Daoy (cell line): Measurements from ENCODE around the gene PCDHA11. TPM values are rescaled to one million over a fixed set of nuclear protein-coding genes. Genes with fewer than 3 reads are reported as not detected.
"Not testable (repeated sequence)": the region's sequence is repeated elsewhere in the genome, so short reads cannot be mapped to it uniquely, and the experiment has no call there.

Experiments
- DNase-seq: peaks from one replicate; pipeline ENCODE4 v3.0.0-alpha.2; 2015; ENCODE audit warnings: low read depth
- total RNA-seq: library from RNA; depleted of rRNA; stranded (reverse); fragments of >200 nt; shearing (Covaris generic); gene quantifications from 2 replicates; pipeline ENCODE4 v1.2.3, GENCODE V29; 2014

Gene PCDHA11
- total RNA-seq, 1 experiment from 2014 or later = 2.0 TPM

DNA sequence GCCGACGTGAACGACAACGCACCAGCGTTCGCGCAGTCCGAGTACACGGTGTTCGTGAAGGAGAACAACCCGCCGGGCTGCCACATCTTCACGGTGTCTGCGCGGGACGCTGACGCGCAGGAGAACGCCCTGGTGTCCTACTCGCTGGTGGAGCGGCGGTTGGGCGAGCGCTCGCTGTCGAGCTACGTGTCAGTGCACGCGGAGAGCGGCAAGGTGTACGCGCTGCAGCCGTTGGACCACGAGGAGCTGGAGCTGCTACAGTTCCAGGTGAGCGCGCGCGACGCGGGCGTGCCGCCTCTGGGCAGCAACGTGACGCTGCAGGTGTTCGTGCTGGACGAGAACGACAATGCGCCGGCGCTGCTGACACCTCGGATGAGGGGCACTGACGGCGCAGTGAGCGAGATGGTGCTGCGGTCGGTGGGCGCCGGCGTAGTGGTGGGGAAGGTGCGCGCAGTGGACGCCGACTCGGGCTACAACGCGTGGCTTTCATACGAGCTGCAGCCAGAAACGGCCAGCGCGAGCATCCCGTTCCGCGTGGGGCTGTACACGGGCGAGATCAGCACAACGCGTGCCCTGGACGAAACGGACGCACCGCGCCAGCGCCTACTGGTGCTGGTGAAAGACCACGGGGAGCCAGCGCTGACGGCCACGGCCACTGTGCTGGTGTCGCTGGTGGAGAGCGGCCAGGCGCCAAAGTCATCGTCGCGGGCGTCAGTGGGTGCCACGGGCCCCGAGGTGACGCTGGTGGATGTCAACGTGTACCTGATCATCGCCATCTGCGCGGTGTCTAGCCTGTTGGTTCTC, 18.7 kb upstream of the PCDHA11 start:
- not testable (repeated sequence) for DNase-seq

DNA sequence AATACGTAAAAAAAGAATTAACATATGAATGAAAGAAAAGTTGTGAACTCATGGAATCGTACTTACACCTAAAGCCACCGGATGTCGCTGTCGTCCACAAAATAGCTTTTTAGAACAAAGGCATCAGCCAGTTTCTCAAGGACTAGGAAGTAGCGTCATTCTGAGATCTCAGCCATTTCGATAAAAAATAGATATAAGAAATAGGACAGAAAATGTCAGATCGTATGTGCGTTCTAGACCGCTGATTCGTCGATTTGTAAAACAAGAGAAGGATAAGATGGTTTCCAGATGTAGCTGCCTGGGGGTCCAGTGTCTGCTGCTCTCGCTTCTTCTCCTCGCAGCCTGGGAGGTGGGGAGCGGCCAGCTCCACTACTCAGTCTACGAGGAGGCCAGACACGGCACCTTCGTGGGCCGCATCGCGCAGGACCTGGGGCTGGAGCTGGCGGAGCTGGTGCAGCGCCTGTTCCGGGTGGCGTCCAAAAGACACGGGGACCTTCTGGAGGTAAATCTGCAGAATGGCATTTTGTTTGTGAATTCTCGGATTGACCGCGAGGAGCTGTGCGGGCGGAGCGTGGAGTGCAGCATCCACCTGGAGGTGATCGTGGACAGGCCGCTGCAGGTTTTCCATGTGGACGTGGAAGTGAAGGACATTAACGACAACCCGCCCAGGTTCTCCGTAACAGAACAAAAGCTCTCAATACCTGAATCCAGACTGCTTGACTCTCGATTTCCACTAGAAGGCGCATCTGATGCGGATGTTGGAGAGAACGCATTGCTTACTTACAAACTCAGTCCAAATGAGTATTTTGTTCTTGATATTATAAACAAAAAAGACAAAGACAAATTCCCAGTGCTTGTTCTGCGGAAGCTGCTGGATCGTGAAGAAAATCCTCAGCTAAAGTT, 12.7 kb upstream of the PCDHA11 start, which contains the start of gene PCDHA10:
TSS of gene PCDHA10 (plus strand) at position 126 of the 903 bp plus-strand sequence. CDS start at position 278, 152 bp downstream.
- DNase-seq = peak; percentile 73

DNA sequence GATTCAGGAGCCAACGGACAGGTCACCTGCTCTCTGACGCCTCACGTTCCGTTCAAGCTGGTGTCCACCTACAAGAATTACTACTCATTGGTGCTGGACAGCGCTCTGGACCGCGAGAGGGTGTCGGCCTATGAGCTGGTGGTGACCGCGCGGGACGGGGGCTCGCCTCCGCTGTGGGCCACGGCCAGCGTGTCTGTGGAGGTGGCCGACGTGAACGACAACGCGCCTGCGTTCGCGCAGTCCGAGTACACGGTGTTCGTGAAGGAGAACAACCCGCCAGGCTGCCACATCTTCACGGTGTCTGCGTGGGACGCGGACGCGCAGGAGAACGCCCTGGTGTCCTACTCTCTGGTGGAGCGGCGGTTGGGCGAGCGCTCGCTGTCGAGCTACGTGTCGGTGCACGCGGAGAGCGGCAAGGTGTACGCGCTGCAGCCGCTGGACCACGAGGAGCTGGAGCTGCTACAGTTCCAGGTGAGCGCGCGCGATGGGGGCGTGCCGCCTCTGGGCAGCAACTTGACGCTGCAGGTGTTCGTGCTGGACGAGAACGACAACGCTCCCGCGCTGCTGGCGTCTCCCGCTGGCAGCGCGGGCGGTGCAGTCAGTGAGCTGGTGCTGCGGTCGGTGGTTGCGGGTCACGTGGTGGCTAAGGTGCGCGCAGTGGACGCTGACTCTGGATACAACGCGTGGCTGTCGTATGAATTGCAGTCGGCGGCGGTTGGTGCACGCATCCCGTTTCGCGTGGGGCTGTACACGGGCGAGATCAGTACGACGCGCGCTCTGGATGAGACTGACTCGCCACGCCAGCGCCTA, 11.4 kb upstream of the PCDHA11 start:
- no peak for DNase-seq

DNA sequence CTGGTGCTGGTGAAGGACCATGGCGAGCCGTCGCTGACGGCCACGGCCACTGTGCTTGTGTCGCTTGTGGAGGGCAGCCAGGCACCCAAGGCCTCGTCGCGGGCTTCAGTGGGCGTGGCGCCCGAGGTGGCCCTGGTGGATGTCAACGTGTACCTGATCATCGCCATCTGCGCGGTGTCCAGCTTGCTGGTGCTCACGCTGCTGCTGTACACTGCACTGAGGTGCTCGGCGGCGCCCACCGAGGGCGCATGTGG, 10.8 kb upstream of the PCDHA11 start:
- no peak for DNase-seq

DNA sequence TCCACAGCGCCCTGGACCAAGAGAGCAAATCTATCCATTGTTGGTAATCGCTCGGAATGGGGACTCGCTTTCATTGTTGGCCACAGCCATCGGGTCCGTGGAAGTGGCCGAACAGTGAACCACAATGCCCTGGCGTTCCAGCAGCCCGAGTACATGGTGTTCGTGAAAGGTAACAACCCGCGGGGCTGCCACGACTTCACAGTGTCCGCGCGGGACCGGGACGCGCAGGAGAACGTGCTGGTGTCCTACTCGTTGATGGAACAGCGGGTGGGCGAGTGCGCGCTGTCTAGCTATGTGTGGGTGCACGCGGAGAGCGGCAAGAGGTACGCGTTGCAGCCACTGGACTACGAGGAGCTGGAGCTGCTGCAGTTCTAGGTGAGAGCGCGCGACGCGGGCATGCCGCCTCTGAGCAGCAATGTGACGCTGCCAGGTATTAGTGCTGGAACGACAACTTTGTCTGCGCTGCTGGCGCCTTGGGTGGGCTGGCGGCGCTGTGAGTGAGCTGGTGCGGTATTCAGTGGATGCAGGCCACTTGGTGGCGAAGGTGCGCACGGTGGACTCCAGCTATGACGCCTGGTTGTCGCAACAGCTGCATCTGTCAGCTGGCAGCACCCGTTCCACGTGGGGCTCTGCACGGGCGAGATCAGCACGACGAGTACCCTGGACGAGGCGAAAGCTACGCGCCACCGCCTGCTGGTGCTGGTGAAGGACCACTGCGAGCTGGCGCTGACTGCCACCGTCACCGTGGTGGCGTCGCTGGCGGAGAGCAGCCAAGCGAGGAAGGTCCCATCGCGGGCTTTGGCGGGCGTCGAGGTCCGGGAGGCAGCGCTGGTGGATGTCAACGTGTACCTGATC, 6.1 kb upstream of the PCDHA11 start:
- no peak for DNase-seq

DNA sequence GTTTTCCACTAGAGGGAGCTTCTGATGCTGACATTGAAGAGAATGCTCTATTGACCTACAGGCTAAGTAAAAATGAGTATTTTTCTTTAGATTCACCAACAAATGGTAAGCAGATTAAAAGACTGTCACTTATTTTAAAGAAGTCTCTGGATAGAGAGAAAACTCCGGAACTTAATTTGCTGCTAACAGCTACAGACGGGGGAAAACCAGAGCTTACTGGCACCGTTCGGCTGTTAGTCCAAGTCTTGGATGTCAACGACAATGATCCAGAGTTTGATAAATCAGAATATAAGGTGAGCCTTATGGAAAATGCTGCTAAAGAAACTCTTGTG, 764 bp downstream of the PCDHA11 start:
- DNase-seq = no peak

DNA sequence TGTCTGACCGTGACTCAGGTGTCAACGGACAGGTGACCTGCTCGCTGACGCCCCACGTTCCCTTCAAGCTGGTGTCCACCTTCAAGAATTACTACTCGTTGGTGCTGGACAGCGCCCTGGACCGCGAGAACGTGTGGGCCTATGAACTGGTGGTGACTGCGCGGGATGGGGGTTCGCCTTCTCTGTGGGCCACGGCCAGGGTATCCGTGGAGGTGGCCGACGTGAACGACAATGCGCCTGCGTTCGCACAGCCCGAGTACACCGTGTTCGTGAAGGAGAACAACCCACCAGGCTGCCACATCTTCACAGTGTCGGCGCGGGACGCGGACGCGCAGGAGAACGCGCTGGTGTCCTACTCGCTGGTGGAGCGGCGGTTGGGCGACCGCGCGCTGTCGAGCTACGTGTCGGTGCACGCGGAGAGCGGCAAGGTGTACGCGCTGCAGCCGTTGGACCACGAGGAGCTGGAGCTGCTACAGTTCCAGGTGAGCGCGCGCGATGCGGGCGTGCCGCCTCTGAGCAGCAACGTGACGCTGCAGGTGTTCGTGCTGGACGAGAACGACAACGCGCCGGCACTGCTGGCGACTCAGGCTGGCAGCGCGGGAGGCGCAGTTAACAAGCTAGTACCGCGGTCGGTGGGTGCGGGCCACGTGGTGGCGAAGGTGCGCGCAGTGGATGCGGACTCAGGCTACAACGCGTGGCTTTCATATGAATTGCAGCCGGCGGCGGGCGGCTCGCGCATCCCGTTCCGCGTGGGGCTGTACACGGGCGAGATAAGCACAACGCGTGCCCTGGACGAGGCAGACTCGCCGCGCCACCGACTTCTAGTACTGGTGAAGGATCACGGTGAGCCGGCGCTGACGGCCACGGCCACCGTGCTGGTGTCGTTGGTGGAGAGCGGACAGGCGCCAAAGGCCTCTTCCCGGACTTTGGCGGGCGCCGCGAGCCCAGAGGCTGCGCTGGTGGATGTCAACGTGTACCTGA, 1.8 kb downstream of the PCDHA11 start:
- DNase-seq = no peak

DNA sequence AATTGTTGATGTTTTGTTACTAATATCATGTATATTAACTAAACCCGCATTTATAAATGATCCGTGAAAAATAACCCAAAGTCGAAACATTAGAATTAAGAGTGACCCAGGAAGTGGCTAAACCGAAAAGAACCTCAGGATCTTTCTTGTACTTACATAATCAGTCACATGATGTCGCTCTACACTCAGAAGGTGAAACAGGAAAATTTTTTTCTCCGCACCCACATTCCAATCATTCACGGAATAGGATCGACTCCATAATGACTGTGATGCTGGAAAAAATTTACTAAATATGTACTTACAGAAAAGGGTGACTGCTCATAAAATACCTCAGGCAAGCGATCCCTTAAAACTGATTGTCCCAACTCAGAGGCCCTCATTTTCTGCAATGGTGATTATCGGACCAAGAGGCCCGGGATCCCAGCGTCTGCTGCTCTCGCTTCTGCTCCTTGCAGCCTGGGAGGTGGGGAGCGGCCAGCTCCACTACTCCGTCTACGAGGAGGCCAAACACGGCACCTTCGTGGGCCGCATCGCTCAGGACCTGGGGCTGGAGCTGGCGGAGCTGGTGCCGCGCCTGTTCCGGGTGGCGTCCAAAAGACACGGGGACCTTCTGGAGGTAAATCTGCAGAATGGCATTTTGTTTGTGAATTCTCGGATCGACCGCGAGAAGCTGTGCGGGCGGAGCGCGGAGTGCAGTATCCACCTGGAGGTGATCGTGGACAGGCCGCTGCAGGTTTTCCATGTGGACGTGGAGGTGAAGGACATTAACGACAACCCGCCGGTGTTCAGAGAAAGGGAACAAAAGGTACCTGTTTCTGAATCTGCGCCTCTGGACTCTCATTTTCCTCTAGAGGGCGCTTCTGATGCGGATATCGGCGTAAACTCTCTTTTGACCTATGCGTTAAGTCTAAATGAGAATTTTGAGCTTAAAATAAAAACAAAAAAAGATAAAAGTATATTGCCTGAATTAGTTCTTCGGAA, 6.6 kb downstream of the PCDHA11 start, which contains the start of gene PCDHA12:
TSS of gene PCDHA12 (plus strand) at position 224 of the 981 bp plus-strand sequence. CDS start at position 389, 165 bp downstream.
- DNase-seq = no peak

DNA sequence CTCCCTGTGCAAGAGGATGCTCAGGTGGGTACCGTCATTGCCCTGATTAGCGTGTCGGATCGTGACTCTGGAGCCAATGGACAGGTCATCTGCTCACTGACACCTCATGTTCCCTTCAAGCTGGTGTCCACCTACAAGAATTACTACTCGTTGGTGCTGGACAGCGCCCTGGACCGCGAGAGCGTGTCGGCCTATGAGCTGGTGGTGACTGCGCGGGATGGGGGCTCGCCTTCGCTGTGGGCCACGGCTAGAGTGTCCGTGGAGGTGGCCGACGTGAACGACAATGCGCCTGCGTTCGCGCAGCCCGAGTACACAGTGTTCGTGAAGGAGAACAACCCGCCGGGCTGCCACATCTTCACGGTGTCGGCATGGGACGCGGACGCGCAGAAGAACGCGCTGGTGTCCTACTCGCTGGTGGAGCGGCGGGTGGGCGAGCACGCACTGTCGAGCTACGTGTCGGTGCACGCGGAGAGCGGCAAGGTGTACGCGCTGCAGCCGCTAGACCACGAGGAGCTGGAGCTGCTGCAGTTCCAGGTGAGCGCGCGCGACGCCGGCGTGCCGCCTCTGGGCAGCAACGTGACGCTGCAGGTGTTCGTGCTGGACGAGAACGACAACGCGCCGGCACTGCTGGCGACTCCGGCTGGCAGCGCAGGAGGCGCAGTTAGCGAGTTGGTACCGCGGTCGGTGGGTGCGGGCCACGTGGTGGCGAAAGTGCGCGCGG, 7.9 kb downstream of the PCDHA11 start:
- not testable (repeated sequence) for DNase-seq

DNA sequence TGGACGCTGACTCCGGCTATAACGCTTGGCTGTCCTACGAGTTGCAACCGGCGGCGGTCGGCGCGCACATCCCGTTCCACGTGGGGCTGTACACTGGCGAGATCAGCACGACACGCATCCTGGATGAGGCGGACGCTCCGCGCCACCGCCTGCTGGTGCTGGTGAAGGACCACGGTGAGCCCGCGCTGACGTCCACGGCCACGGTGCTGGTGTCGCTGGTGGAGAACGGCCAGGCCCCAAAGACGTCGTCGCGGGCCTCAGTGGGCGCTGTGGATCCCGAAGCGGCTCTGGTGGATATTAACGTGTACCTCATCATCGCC, 8.5 kb downstream of the PCDHA11 start:
- DNase-seq = no peak

DNA sequence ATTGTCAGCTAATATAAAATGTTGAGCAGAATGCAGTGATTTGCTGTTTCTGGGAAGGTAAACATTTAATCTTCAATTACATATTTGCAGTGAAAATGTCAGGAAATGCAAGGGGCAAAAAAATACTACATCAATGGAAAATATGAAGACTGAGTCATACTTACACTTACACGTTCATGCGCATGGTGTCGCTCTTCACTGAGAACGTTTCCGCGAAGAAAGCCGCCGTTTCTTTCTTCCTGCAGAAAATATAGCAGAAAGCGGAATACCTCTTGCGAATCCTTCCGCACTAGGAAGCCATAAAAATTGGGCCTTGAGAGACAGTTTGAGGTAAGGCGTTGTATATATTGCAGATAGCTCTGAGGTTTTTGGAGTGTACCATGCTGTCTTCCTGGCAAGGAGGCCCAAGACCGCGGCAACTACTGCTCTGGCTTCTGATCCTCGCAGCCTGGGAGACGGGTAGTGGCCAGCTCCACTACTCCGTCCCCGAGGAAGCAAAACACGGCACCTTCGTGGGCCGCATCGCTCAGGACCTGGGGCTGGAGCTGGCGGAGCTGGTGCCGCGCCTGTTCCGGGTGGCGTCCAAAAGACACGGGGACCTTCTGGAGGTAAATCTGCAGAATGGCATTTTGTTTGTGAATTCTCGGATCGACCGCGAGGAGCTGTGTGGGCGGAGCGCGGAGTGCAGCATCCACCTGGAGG, 13.3 kb downstream of the PCDHA11 start, which contains the start of gene PCDHA13:
TSS of gene PCDHA13 (plus strand) at position 236 of the 702 bp plus-strand sequence. CDS start at position 381, 145 bp downstream.
- no peak for DNase-seq

DNA sequence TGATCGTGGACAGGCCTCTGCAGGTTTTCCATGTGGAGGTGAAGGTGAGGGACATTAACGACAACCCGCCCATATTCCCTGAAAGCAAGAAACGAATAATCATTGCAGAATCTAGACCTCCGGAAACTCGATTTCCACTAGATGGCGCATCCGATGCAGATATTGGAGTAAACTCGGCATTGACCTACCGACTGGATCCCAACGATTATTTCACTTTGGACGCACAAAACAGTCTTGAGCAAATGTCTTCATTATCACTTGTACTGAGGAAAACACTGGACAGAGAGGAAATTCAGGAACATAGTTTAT, 13.8 kb downstream of the PCDHA11 start:
- no peak for DNase-seq

DNA sequence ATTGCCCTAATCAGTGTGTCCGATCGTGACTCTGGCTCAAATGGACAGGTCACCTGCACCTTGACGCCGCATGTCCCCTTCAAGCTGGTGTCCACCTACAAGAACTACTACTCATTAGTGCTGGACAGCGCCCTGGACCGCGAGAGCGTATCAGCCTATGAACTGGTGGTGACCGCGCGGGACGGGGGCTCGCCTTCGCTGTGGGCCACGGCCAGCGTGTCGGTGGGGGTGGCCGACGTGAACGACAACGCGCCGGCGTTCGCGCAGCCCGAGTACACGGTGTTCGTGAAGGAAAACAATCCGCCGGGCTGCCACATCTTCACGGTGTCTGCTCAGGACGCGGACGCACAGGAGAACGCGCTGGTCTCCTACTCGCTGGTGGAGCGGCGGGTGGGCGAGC, 14.6 kb downstream of the PCDHA11 start:
- DNase-seq = no peak

DNA sequence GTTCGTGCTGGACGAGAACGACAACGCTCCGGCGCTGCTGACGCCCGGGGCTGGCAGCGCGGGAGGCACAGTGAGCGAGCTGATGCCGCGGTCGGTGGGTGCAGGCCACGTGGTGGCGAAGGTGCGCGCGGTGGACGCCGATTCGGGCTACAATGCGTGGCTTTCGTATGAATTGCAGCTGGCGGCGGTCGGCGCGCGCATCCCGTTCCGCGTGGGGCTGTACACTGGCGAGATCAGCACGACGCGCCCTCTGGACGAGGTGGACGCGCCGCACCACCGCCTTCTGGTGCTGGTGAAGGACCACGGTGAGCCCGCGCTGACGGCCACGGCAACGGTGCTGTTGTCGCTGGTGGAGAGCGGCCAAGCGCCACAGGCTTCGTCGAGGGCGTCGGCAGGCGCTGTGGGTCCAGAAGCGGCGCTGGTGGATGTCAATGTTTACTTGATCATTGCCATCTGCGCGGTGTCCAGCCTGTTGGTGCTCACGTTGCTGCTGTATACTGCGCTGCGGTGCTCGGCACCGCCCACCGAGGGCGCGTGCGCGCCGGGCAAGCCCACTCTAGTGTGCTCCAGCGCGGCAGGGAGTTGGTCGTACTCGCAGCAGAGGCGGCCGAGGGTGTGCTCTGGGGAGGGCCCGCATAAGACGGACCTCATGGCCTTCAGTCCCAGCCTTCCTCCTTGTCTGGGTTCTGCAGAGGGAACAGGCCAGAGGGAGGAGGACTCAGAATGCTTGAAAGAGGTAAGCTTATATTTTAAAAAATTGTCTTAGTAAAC, 15.4 kb downstream of the PCDHA11 start:
- DNase-seq = no peak

DNA sequence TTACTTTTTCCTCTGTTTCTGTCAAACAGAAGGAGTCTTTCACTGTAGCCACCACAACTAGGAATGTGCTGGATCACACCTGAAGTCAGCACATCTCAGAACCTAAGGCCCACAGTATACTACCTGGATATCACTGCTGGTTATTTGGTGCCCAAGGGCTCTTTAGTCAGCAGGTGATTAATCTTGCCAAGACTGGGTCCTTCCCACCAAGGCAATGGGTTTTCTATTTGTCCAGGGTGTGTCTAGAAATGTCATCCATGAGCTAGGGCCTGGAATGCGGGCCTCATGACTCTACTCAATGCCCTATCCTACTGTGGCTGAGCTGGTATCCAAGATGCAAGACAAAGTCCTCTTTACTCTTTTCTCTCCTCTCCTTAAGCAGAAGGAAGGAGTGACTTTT, 47.6 kb downstream of the PCDHA11 start:
- DNase-seq = no peak
